ENCODE results near the gene THRB. TPM values are rescaled to one million over a fixed set of nuclear protein-coding genes. Genes with fewer than 3 reads are reported as not detected.

The THRB gene
- 0.97 to 1.7 TPM (median 1.0 TPM) in 5 replicates for total RNA-seq (2022; extraction: Qiagen RNA extraction)

DNA sequence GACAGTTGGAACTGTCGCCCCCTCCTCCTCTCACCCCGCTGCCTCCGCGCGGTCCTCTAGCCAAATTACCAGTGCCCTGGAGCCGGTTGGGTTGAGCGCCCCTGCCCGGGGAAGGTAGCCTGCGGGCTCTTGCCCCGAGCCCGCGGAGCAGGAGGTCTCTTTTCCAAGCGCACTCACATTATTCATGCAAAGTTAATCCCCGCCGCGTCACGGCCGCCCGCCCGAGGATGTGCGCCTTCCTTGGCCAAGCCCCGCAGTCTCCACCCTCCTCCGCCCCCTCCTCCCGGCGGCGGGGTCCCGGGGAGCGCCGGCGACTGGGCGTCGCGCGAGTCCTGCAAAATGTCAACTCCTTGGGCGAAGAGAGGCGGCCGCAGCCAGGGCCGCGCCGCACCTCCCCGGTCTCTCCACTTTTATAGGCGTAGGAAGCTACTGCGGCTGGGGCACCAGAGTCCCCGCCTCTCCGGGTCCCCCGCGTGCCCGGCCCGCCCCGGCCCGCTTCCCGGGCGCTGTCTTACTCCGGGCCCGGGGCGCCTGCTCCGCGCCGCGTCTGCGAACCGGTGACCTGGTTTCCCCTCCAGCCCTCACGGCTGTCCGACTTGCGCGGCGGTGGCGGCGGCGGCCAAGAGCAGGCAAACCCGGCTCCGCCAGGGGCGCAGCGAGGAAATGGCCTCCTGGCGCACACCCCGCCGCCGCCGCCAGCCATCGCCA is at the start of gene THRB:
Gene THRB (minus strand): TSS at position 233 of the 708 bp plus-strand sequence.

